Endothelial cell of umbilical vein (primary cell): ENCODE data around the gene RABGGTA. TPM values are rescaled to one million over a fixed set of nuclear protein-coding genes. Genes with fewer than 3 reads are reported as not detected.
A peak's percentile ranks its signal among the peaks of the same experiment; 100 is the strongest.

ENCODE experiments used
- BruUV-seq: library from RNA; stranded (reverse); fragments of 400-500 nt; replicated peaks from 2 replicates; lab custom pipeline; 2021; lab: Mats Ljungman, UMichigan
- CTCF ChIA-PET: fragments of 300-600, 350-600 bp; sonication (Branson Sonifier 250); formaldehyde crosslinking; loops from one replicate; lab custom pipeline; 2021; ENCODE audit warnings: antibody characterized with exemption, inconsistent platforms; lab: Charles Lee
- POLR2A ChIA-PET: fragments of 300-600, 350-600 bp; sonication (Branson Sonifier 250); formaldehyde crosslinking; loops from one replicate; lab custom pipeline; 2021; ENCODE audit warnings: antibody characterized with exemption, inconsistent platforms; lab: Charles Lee
- DNase-seq: peaks from one replicate; pipeline ENCODE4 v3.0.0-alpha.2; 2011; ENCODE audit warnings: low read depth, low spot score
- FAIRE-seq: peaks from 2 replicates; lab custom pipeline; 2011; peaks lifted over from hg19 to GRCh38; lab: Jason Lieb, UNC
- H2AFZ ChIP-seq: 2 replicates; pipeline ENCODE4 v1.6.0; 2012; ENCODE audit warnings: low read depth, low read length, control low read depth, inconsistent platforms
- H3K27ac ChIP-seq: 2 replicates; pipeline ENCODE4 v1.5.1; 2011; ENCODE audit warnings: low read depth, mild to moderate bottlenecking, control low read depth, low read length, moderate library complexity; ENCODE audit not compliant: insufficient read depth
- H3K27me3 ChIP-seq, 2 experiments: 2 replicates each; pipeline versions ENCODE4 v1.6.0 to v1.6.1; 2011; ENCODE audit warnings: low read length in 2 of 2, mixed read lengths in 1 of 2; ENCODE audit not compliant: control insufficient read depth in 2 of 2, insufficient read depth in 2 of 2
- H3K36me3 ChIP-seq, 2 experiments: 2 replicates in 1 of 2; 3 replicates in 1 of 2; pipeline ENCODE4 v1.5.1; 2011; ENCODE audit warnings: low read length in 2 of 2, mild to moderate bottlenecking in 1 of 2, moderate library complexity in 1 of 2; ENCODE audit not compliant: control insufficient read depth in 2 of 2, insufficient read depth in 2 of 2; ENCODE audit errors: extremely low read depth in 1 of 2
- H3K4me1 ChIP-seq: 3 replicates; pipeline ENCODE4 v1.5.1; 2011; ENCODE audit warnings: mild to moderate bottlenecking, low read length; ENCODE audit not compliant: control insufficient read depth, insufficient read depth; ENCODE audit errors: extremely low read depth
- H3K4me2 ChIP-seq: 2 replicates; pipeline ENCODE4 v1.6.1; 2011; ENCODE audit warnings: low read length, control low read depth, mixed read lengths; ENCODE audit not compliant: insufficient read depth
- H3K4me3 ChIP-seq, 3 experiments: fragments of 200-600 bp in 1 of 3; sonication (generic), shearing (Covaris generic) in 1 of 3; replicated peaks in 1 of 3; 2 replicates each; pipeline ENCODE4 v1.5.1; 2011 to 2016; ENCODE audit warnings: control low read depth in 3 of 3, low read length in 3 of 3, mild to moderate bottlenecking in 2 of 3, inconsistent platforms in 1 of 3, low read depth in 1 of 3, moderate library complexity in 1 of 3; ENCODE audit not compliant: insufficient read depth in 1 of 3
- H3K79me2 ChIP-seq: 2 replicates; pipeline ENCODE4 v1.6.0; 2012; ENCODE audit warnings: low read length, inconsistent platforms; ENCODE audit not compliant: control insufficient read depth, insufficient read depth
- H3K9ac ChIP-seq: replicated peaks from 2 replicates; pipeline ENCODE3; 2011; ENCODE audit warnings: low read length, control low read depth; ENCODE audit not compliant: insufficient read depth; ENCODE audit errors: extremely low read depth
- H3K9me1 ChIP-seq: replicated peaks from 3 replicates; pipeline ENCODE4 v1.6.0; 2011; ENCODE audit warnings: mild to moderate bottlenecking, low read length; ENCODE audit not compliant: control insufficient read depth, insufficient read depth; ENCODE audit errors: extremely low read depth
- H3K9me3 ChIP-seq: replicated peaks from 2 replicates; pipeline ENCODE4 v1.5.1; 2012; ENCODE audit warnings: low read length, inconsistent platforms; ENCODE audit not compliant: control insufficient read depth, insufficient read depth
- H4K20me1 ChIP-seq: replicated peaks from 2 replicates; pipeline ENCODE3; 2011; ENCODE audit warnings: mild to moderate bottlenecking, low read length; ENCODE audit not compliant: control insufficient read depth, insufficient read depth; ENCODE audit errors: extremely low read depth
- CTCF ChIP-seq, 2 donors: IDR thresholded peaks; 1 replicate in 1 of 2; 2 replicates in 1 of 2; pipeline ENCODE4 v1.5.1; 2011; ENCODE audit warnings: low read length in 2 of 2, mild to moderate bottlenecking in 2 of 2, moderate library complexity in 2 of 2, control low read depth in 1 of 2, inconsistent platforms in 1 of 2, low read depth in 1 of 2; ENCODE audit not compliant: insufficient read depth in 1 of 2; ENCODE audit errors: extremely low read depth in 1 of 2
- EZH2 ChIP-seq: IDR thresholded peaks from 2 replicates; pipeline ENCODE4 v1.6.1; 2012; ENCODE audit warnings: borderline replicate concordance, low read depth, mild to moderate bottlenecking, moderate library complexity, low read length, inconsistent platforms; ENCODE audit not compliant: severe bottlenecking
- GATA2 ChIP-seq: IDR thresholded peaks from 2 replicates; pipeline ENCODE4 v1.7.0; 2011; ENCODE audit warnings: low read depth, mild to moderate bottlenecking, moderate library complexity, mixed read lengths, low read length; ENCODE audit not compliant: insufficient read length, insufficient read depth
- MAX ChIP-seq: IDR thresholded peaks from 2 replicates; pipeline ENCODE4 v1.6.1; 2011; ENCODE audit not compliant: insufficient read depth, insufficient read length
- MYC ChIP-seq: IDR thresholded peaks from one replicate; pipeline ENCODE4 v1.6.1; 2011; ENCODE audit warnings: mild to moderate bottlenecking, low read depth, low read length
- dilution Hi-C: fragments of 300-500 bp; cut with MboI; formaldehyde crosslinking; loops from one replicate; pipeline ENCODE4 v1.15.0; 2019; ENCODE audit warnings: low sequenced_read_pairs; ENCODE audit not compliant: extremely low pct_ligation_motif_present
- intact Hi-C: fragments of 100-400 bp; cut with micrococcal nuclease; formaldehyde crosslinking; loops from one replicate; pipeline ENCODE4 v1.10.0; 2022
- polyA plus RNA-seq, 4 experiments: library from polyadenylated mRNA; depleted of rRNA in 3 of 4; stranded (reverse) in 3 of 4; unstranded in 1 of 4; fragments of >200 nt; gene quantifications; 2 replicates each; pipeline versions ENCODE4 v1.2.1 to v1.2.3, GENCODE V29; 2011 to 2012; ENCODE audit warnings: missing spikeins in 1 of 4
- total RNA-seq: library from RNA; stranded (reverse); gene quantifications from 2 replicates; pipeline ENCODE4 v1.2.3, GENCODE V29; 2021

Gene RABGGTA
- total and polyA plus RNA-seq, 2 donors (not counting 3 experiments of a cell fraction or from before 2014, with no cell fraction given): 29.3 to 80.1 TPM

- H3K27me3 ChIP-seq: no peaks in the 10 kb centered on the region
- no peaks in the 10 kb centered on the region for H3K9me3 ChIP-seq
- intact Hi-C loops: loop anchor here (1.0 to 5.0 kb wide), 4 partner anchors 109 to 239 kb away; partner anchors contain the start of genes IPO4, IRF9, PSME2 and RNF31
Observed at GRCh38 chr14:24297190-24297964, 26.0 kb upstream of the RABGGTA start.

More at GRCh38 chr14:24297190-24297964, 26.0 kb upstream of the RABGGTA start:
- H3K27ac ChIP-seq: no peak overlapping the region
- DNase-seq (peak; percentile 40), FAIRE-seq (no peak)
- BruUV-seq: no TSS peak
- no peak overlapping the region for H2AFZ ChIP-seq
- no peaks in the 10 kb centered on the region for H3K9me1 ChIP-seq
- no peaks in the 10 kb centered on the region for H4K20me1 ChIP-seq
- ChIA-PET CTCF (interaction anchor here (0.7 to 5.5 kb wide), 30 partner anchors 12 to 284 kb away, joined by 3 to 199 read pairs (median 8); partner anchors contain the start of genes CHMP4A, CIDEB, IPO4 and IRF9), POLR2A (interaction anchor here (0.6 to 1.5 kb wide), 3 partner anchors 55 to 82 kb away, joined by 3 to 7 read pairs (median 3); partner anchors contain the start of genes MDP1 and TINF2)
- peaks cover 11% of the 10 kb centered on the region for H3K79me2 ChIP-seq
- TF ChIP-seq CTCF (IDR thresholded peaks at IDR 0.05; ENCODE audit: extremely low read depth in 1 of 2, insufficient read depth in 1 of 2, low read depth in 1 of 2, low read length in 2 of 2): peak; percentile 13 to 45
- peak; percentile 56 for TF ChIP-seq GATA2
- TF ChIP-seq EZH2: no peak
- TF ChIP-seq MYC: no peak
- TF ChIP-seq MAX: no peak
- dilution Hi-C loops: no loop called here
- H3K4me2 ChIP-seq: no peak overlapping the region
- H3K4me3 ChIP-seq: no peak overlapping the region
- peaks cover 5 to 11% of the 10 kb centered on the region in 2 experiments for H3K36me3 ChIP-seq
- H3K9ac ChIP-seq: no peak overlapping the region
- H3K4me1 ChIP-seq: peaks cover 22% of the 10 kb centered on the region
